Suppressor macrophage treated with lipopolysaccharide for 4 hours (primary cell): ENCODE results near the gene ZFYVE28.
A peak's percentile ranks its signal among the peaks of the same experiment; 100 is the strongest.

Source experiments
- DNase-seq: peaks from one replicate; pipeline ENCODE4 v3.0.0-alpha.2; 2020

ZFYVE28 gene

GRCh38 chr4:2428496-2429213 is 10.2 kb upstream of the ZFYVE28 start:
- DNase-seq = no peak

GRCh38 chr4:2427383-2428334 is 9.2 kb upstream of the ZFYVE28 start:
- DNase-seq = no peak

- no peak for DNase-seq
Measured at GRCh38 chr4:2426711-2427275, 8.3 kb upstream of the ZFYVE28 start.

- DNase-seq = no peak
Measured at GRCh38 chr4:2426069-2426397, 7.6 kb upstream of the ZFYVE28 start.

GRCh38 chr4:2425386-2426068 is 7.1 kb upstream of the ZFYVE28 start:
- no peak for DNase-seq

- DNase-seq = no peak
Measured at GRCh38 chr4:2424581-2424980, 6.1 kb upstream of the ZFYVE28 start.

- no peak for DNase-seq
Measured at GRCh38 chr4:2423695-2424094, 5.2 kb upstream of the ZFYVE28 start.

GRCh38 chr4:2423066-2423465 is 4.6 kb upstream of the ZFYVE28 start:
- no peak for DNase-seq

- no peak for DNase-seq
Measured at GRCh38 chr4:2421928-2422327, 3.5 kb upstream of the ZFYVE28 start.

- peak; percentile 86 for DNase-seq
Measured at GRCh38 chr4:2419814-2420213, 1.4 kb upstream of the ZFYVE28 start.

- peak; percentile 99 for DNase-seq
Measured at GRCh38 chr4:2418650-2419571, 466 bp upstream of the ZFYVE28 start, which contains the start of gene CFAP99. TSS of gene CFAP99 (plus strand) at chr4:2418955.

GRCh38 chr4:2417226-2417764 is 1.1 kb downstream of the ZFYVE28 start:
- DNase-seq = peak; percentile 40

GRCh38 chr4:2416564-2417225 is 1.8 kb downstream of the ZFYVE28 start:
- peak; percentile 77 for DNase-seq

GRCh38 chr4:2415881-2416563 is 2.4 kb downstream of the ZFYVE28 start:
- DNase-seq = no peak

- no peak for DNase-seq
Measured at GRCh38 chr4:2415213-2415612, 3.2 kb downstream of the ZFYVE28 start.

GRCh38 chr4:2413821-2414610 is 4.4 kb downstream of the ZFYVE28 start:
- peak; percentile 43 for DNase-seq

- DNase-seq = peak; percentile 97
Measured at GRCh38 chr4:2412885-2413716, 5.3 kb downstream of the ZFYVE28 start.

GRCh38 chr4:2412534-2412884 is 5.9 kb downstream of the ZFYVE28 start:
- no peak for DNase-seq
